ENCODE measurements around the gene NOP58. TPM values are rescaled to one million over a fixed set of nuclear protein-coding genes. Genes with fewer than 3 reads are reported as not detected.
"Not testable (repeated sequence)": the region's sequence is repeated elsewhere in the genome, so short reads cannot be mapped to it uniquely, and the experiment has no call there.

NOP58 gene
- 81.5 to 84.0 TPM (median 83.0 TPM) in 3 replicates for total RNA-seq

- DNase-seq (ENCODE audit: low spot score in 2 of 2, unreplicated experiment in 2 of 2): peak; percentile 73 to 88
- Mint-ChIP-seq H3K9me3 (no peaks in the 10 kb centered on the region), H3K27me3 (ENCODE audit: low read depth) (no peaks in the 10 kb centered on the region), H3K4me3 (peak within 1 kb of the TSS; percentile 61), H3K36me3 (no peaks in the 10 kb centered on the region), H3K4me1 (peaks cover 21% of the 10 kb centered on the region), H3K27ac (no peak within 1 kb of the TSS)
- TF ChIP-seq CTCF (IDR thresholded peaks at IDR 0.05; ENCODE audit: unreplicated experiment): no peak
These were observed at the start of gene NOP58 for GRCh38 chr2:202265467-202266277. TSS of gene NOP58 (plus strand) at chr2:202265763. CDS start at chr2:202265942, 179 bp downstream.

GRCh38 chr2:202221873-202222272 lies 43.7 kb upstream of the NOP58 start:
- Mint-ChIP-seq H3K9me3 (no peaks in the 10 kb centered on the region), H3K27me3 (ENCODE audit: low read depth) (no peaks in the 10 kb centered on the region), H3K36me3 (peaks cover 34% of the 10 kb centered on the region), H3K27ac (peak overlapping the region; percentile 19), H3K4me1 (peaks cover 10% of the 10 kb centered on the region), H3K4me3 (no peak overlapping the region)
- TF ChIP-seq CTCF (IDR thresholded peaks at IDR 0.05; ENCODE audit: unreplicated experiment): no peak
- DNase-seq (ENCODE audit: low spot score in 2 of 2, unreplicated experiment in 2 of 2): no peak

GRCh38 chr2:202237787-202238233 lies 27.8 kb upstream of the NOP58 start:
- Mint-ChIP-seq H3K4me3 (peak overlapping the region; percentile 99), H3K9me3 (no peaks in the 10 kb centered on the region), H3K36me3 (no peaks in the 10 kb centered on the region), H3K27me3 (ENCODE audit: low read depth) (no peaks in the 10 kb centered on the region), H3K27ac (peak overlapping the region; percentile 94), H3K4me1 (peaks cover 17% of the 10 kb centered on the region)
- DNase-seq (ENCODE audit: low spot score in 2 of 2, unreplicated experiment in 2 of 2): peak in 1 of 2 experiments; percentile 64
- no peak for TF ChIP-seq CTCF (IDR thresholded peaks at IDR 0.05; ENCODE audit: unreplicated experiment)

- Mint-ChIP-seq H3K9me3 (no peaks in the 10 kb centered on the region), H3K4me3 (peak within 1 kb of the TSS; percentile 99), H3K27ac (peak within 1 kb of the TSS; percentile 99), H3K4me1 (peaks cover 17% of the 10 kb centered on the region), H3K36me3 (no peaks in the 10 kb centered on the region), H3K27me3 (ENCODE audit: low read depth) (no peaks in the 10 kb centered on the region)
- peak; percentile 74 to 90 for DNase-seq (ENCODE audit: low spot score in 2 of 2, unreplicated experiment in 2 of 2)
- TF ChIP-seq CTCF (IDR thresholded peaks at IDR 0.05; ENCODE audit: unreplicated experiment): no peak
These were observed 27.0 kb upstream of the NOP58 start, which contains the start of gene SUMO1 for GRCh38 chr2:202238234-202239197. TSS of gene SUMO1 (minus strand) at chr2:202238597. CDS start at chr2:202238451, 146 bp downstream.

- H3K4me1 Mint-ChIP-seq; DNase-seq (ENCODE audit: low spot score in 2 of 2, unreplicated experiment in 2 of 2); H3K27me3 Mint-ChIP-seq (ENCODE audit: low read depth); H3K27ac Mint-ChIP-seq; H3K4me3 Mint-ChIP-seq; H3K9me3 Mint-ChIP-seq; H3K36me3 Mint-ChIP-seq: not testable (repeated sequence)
These were observed 17.9 kb upstream of the NOP58 start for GRCh38 chr2:202247710-202248109.

All from mesothelial cell of epicardium (in vitro differentiated cells).